HG03460 (cell line): ENCODE data around the gene NR5A1.

Source experiments
- ATAC-seq: cut with Tn5 transposase; IDR thresholded peaks from one replicate; pipeline ENCODE4 v1.9.1; 2021; ENCODE audit not compliant: unreplicated experiment

Gene NR5A1

DNA sequence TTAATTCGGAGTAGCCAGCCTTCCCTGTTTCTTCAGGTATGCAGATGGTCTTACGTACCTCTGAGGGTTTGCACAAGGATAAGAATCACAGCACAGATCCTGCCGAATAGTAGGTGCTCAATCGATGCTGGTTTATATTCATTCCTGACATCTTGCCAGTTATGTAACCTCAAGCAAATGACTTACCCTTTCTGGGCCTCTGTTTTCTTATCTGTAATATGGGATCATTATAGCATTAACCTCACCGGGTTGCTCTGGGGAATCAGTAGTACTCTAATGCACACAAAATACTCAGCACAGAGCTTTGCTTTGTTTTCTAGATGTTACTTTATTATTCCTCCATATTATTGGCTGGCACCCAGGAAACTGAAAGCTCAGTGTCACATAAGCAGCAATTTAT lies 7.7 kb upstream of the NR5A1 start:
- ATAC-seq, result no peak

- ATAC-seq, result no peak
Observed at GRCh38 chr9:124514125-124514524, 6.9 kb upstream of the NR5A1 start.

- no peak for ATAC-seq
Observed at GRCh38 chr9:124513376-124513994, 6.3 kb upstream of the NR5A1 start.

- no peak for ATAC-seq
Observed at GRCh38 chr9:124512806-124513204, 5.6 kb upstream of the NR5A1 start.

DNA sequence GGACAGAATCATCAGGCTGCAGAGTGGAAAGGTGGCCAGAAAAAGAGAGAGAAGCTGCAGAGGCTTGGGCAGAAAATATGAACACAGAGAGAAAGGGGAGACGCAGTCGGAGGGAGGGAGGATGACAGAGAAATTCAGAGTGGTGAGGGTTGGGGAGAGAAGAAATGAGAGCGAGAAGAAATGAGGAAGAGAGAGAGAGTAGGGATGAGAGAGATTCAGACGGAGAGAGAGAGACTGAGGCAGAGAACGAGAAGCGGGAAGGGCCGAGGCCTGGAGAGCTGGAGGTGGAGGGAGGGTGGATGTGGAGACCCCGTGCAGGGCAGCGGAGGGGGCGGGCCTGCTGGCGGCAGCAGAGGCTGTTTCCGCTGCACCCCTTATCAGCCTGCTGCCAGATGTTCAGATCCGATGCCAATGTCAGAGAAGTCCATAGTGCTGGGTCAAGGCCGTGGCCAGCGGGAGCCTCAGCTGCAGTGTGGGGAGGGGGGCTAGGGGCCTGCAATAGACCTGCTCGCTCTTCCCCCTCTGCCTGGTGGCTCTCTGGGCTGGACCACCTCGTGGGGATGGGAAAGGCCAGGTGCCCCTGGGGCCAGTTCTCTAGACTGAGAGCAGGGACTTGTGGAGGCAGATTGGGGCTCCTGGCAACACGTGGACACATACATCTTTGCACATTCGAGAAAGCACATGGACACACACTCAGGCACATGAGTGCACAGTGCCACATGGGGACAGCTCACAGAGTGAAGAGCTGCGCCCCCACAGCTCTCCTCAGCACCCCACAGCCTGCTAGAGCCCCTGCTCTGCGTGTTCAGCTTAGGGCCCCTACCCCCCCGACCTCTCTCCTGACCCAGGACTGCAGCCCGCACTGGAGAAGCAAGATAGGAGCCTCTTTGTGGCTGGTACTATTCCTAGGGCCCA lies 4.9 kb upstream of the NR5A1 start:
- no peak for ATAC-seq

- ATAC-seq, result no peak
Observed at GRCh38 chr9:124511426-124511840, 4.2 kb upstream of the NR5A1 start.

DNA sequence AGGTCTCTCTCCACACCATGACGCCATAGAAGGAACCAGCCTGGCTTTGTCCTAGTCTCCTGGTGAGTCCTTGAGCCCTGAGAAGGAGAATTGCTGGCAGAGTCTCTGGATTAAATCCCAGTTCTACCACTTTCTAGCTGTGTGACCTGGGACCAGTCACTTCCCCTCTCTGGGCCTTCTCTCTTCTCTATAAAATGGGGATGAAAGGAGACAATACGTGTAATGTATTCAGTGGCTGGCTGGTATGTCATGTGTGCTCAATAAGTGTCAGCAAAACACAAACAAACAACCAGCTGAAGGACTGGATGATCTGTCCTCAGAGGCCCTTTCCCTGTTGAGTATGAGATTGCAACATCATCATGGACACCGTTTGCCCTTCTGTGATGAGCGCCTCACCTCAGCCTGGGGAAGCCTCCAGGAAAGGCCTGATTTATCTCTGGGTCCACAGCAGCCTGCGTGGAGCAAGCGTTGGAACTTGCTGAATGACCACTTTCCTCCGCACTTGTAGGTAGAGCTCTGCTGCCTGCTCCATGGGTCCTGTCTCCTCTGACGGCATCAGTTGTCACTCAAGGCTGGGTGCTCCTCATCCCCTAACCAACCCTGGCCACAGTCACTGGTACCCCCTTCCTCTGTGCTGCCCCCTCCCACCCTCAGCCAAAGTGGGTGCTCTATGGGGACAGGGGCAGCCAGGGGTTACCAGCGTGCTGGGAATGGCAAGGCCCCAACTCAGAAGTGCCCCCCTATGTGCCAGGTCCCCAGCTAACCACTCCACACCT lies 3.6 kb upstream of the NR5A1 start:
- ATAC-seq, result no peak

- ATAC-seq, result no peak
Observed at GRCh38 chr9:124507880-124508423, 753 bp upstream of the NR5A1 start.

- ATAC-seq, result no peak
Observed at GRCh38 chr9:124506433-124506832, 766 bp downstream of the NR5A1 start.

GRCh38 chr9:124505901-124506346 lies 1.3 kb downstream of the NR5A1 start:
- no peak for ATAC-seq

- ATAC-seq, result no peak
Observed at GRCh38 chr9:124505006-124505900, 1.9 kb downstream of the NR5A1 start.

GRCh38 chr9:124504530-124505005 lies 2.6 kb downstream of the NR5A1 start:
- ATAC-seq, result no peak

DNA sequence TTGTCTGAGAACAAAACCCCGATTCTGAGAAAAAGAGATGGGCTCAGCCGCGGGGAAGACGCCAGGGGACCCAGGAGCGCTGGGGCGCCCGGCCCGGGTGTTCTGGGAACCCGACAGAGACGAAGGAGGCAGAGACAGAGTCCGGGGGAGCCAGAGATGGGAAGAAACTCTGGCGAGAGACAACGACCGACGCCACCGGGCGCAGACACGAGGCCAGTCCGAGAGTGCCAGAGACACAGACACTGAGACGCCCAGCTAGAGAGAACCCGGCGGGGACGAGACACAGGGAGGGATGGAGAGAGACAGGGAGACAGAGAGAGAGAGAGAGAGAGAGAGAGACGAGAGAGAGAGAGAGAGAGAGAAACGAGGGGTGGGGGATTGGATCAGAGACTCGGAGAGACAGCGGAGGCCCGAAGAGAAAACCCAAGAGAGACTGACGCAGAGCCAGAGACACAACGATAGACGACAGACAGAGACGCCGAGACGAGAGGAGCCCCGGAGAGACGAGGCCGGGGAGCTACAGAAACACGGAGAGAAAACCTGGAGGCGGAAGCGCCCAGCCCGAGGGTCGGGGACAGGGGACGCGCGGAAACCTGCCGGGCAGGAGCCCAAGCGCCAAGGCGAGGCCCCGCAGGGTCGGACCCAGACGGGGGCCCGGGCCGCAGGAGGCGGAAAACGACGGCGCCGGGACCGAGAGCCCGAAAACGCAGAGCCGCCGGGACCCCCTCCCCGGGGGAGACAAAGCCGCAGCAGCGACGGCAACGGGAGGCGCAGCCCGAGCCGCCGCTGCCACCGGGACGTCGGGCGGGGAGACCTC lies 3.3 kb downstream of the NR5A1 start:
- ATAC-seq, result no peak

DNA sequence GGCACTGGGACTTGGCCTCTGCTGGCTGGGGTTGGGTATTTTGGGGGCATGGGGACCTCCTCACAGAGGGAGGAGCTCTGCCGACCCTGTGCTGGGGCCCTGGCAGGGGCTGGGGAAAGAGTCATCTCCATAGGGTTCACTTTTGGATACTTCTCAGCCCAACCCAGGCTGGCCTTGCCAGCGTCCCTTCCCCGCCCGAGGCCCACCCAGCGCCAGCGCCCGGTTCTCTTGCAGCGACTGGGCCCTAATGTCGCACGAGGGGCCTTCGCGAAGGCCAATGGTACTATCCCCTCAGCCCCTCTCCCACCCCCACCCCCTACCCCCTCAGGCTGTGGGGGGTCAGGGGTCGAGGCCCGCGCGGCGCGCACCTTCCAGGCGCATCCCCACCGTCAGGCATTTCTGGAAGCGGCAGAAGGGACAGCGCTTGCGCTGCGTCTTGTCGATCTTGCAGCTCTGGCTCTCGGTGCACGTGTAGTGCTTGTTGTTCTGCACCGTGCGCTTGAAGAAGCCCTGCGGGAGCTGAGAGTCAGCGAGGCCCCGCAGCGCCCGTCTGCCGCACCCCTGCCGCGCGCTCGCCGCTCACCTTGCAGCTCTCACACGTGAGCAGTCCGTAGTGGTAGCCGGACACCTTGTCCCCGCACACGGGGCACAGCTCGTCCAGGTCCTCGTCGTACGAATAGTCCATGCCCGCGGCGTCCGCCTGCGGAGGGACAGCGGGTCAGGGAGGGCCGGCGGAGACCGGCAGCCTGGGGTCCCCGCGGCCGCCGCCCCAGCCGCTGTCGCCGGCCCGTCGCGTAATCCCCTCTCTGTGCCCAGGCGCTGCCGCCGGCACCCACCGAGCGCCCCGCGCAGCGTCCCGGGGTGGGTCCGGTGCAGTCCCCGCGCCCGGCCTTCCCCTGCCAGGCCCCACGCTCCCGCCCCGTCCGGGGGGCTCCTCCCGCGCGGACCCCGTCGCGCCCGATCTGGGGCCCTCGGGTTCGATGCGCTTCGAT lies 4.2 kb downstream of the NR5A1 start:
- ATAC-seq, result no peak

GRCh38 chr9:124501771-124502320 lies 5.4 kb downstream of the NR5A1 start:
- ATAC-seq, result no peak

DNA sequence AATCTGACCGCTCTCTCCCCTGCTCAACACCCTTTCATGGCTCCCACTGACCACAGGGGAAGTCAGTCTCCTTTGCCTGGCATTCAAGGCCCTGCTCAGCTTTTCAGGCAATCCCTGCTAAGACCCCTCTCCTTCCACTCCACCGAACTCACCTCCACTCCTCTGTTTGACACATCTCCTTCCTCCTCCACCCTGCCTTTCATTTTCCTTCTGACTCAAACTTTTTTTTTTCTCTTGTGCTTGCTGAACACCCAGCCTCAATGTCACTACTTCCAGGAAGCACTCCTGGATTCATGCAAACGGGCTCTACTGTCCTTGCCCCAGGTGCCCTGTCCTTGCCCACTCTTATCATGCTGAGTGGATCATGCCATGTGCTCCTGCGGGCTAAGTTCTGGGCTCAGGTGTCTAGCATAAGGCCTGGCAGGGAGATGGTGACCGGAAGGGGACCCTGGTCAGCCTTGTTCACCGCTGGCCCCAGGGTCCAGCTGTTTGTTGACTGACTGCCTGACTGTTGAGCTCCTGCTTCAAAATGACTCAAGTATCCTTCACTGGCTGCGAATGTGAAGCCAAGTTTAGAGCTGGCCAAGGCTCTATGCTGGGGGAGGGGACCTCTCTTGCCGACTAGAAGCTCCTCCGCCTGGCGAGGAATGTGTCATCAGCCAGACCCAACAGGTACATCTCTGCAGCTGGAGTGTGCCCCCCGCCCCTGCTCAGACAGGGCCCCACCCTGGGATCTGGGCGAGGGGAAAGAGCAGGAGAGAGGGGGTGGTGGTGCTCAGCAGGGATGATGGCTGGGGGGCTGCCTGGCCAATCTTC lies 6.2 kb downstream of the NR5A1 start:
- ATAC-seq, result no peak
